SHP77 (cell line): Measurements from ENCODE around the gene HIGD1A.
A peak's percentile ranks its signal among the peaks of the same experiment; 100 is the strongest.
"Not testable (repeated sequence)": the region's sequence is repeated elsewhere in the genome, so short reads cannot be mapped to it uniquely, and the experiment has no call there.

Source experiments
- DNase-seq, 2 experiments: peaks; one replicate each; lab custom pipeline; 2025; lab: John Stamatoyannopoulos, UW

The HIGD1A gene

GRCh38 chr3:42829083-42829627 lies 24.9 kb upstream of the HIGD1A start:
- no peak for DNase-seq

- DNase-seq: no peak
Observed at GRCh38 chr3:42827654-42828053, 23.4 kb upstream of the HIGD1A start.

GRCh38 chr3:42827023-42827422 lies 22.7 kb upstream of the HIGD1A start:
- DNase-seq: no peak

- DNase-seq: no peak
Observed at GRCh38 chr3:42826141-42826540, 21.9 kb upstream of the HIGD1A start.

- DNase-seq: no peak
Observed at GRCh38 chr3:42823351-42823750, 19.1 kb upstream of the HIGD1A start.

GRCh38 chr3:42822828-42823227 lies 18.5 kb upstream of the HIGD1A start:
- no peak for DNase-seq

GRCh38 chr3:42820746-42821051 lies 16.4 kb upstream of the HIGD1A start:
- DNase-seq: no peak

- peak; percentile 82 to 87 for DNase-seq
Observed at GRCh38 chr3:42819351-42819965, 15.2 kb upstream of the HIGD1A start.

GRCh38 chr3:42815826-42816225 lies 11.5 kb upstream of the HIGD1A start:
- DNase-seq: no peak

GRCh38 chr3:42814914-42815507 lies 10.7 kb upstream of the HIGD1A start:
- DNase-seq: no peak

- DNase-seq: no peak
Observed at GRCh38 chr3:42814246-42814645, 10.0 kb upstream of the HIGD1A start.

GRCh38 chr3:42811118-42811883 lies 7.0 kb upstream of the HIGD1A start:
- not testable (repeated sequence) for DNase-seq

GRCh38 chr3:42810706-42811105 lies 6.4 kb upstream of the HIGD1A start:
- not testable (repeated sequence) for DNase-seq

- no peak for DNase-seq
Observed at GRCh38 chr3:42809202-42809601, 4.9 kb upstream of the HIGD1A start, which contains the start of gene ACKR2. TSS of gene ACKR2 (plus strand) at chr3:42809445. CDS start at chr3:42864503, 55,058 bp downstream.

- DNase-seq: no peak
Observed at GRCh38 chr3:42807929-42808328, 3.6 kb upstream of the HIGD1A start.

- DNase-seq: peak; percentile 10 to 47
Observed at GRCh38 chr3:42805141-42805821, 991 bp upstream of the HIGD1A start.

- DNase-seq: no peak
Observed at GRCh38 chr3:42804831-42805132, 492 bp upstream of the HIGD1A start.

- DNase-seq: peak; percentile 52 to 53
Observed at GRCh38 chr3:42803414-42804105, 730 bp downstream of the HIGD1A start.

- no peak for DNase-seq
Observed at GRCh38 chr3:42802876-42803413, 1.3 kb downstream of the HIGD1A start.

- DNase-seq: no peak
Observed at GRCh38 chr3:42801784-42802183, 2.5 kb downstream of the HIGD1A start.

GRCh38 chr3:42801048-42801620 lies 3.2 kb downstream of the HIGD1A start:
- DNase-seq: no peak
